PC-3 (cell line): ENCODE measurements around the gene BEND7. TPM values are rescaled to one million over a fixed set of nuclear protein-coding genes. Genes with fewer than 3 reads are reported as not detected.
"Not testable (repeated sequence)": the region's sequence is repeated elsewhere in the genome, so short reads cannot be mapped to it uniquely, and the experiment has no call there.

ENCODE experiments used
- ATAC-seq: fragments of 200-7000 bp; cut with Tn5 transposase; 2 replicates; pipeline ENCODE4 v1.9.1; 2020; ENCODE audit warnings: mild to moderate bottlenecking, moderate library complexity
- BruUV-seq: library from RNA; stranded (reverse); fragments of 400-500 nt; replicated peaks from 2 replicates; lab custom pipeline; 2021; lab: Mats Ljungman, UMichigan
- CTCF ChIA-PET: fragments of 300-600 bp; sonication (Branson Sonifier 250); formaldehyde crosslinking; loops from one replicate; lab custom pipeline; 2022; ENCODE audit warnings: antibody characterized with exemption; lab: Charles Lee
- POLR2A ChIA-PET: fragments of 300-600 bp; sonication (Branson Sonifier 250); formaldehyde crosslinking; loops from one replicate; lab custom pipeline; 2022; ENCODE audit warnings: antibody characterized with exemption; ENCODE audit not compliant: unreplicated experiment; lab: Charles Lee
- DNase-seq: peaks from one replicate; pipeline ENCODE4 v3.0.0-alpha.2; 2015
- H2AFZ ChIP-seq: fragments of 300-600 bp; sonication (generic); 2 replicates; pipeline ENCODE4 v1.6.0; 2016; ENCODE audit warnings: antibody characterized with exemption, low read length
- H3F3A ChIP-seq: fragments of 300-600 bp; sonication (generic); one replicate; pipeline ENCODE4 v1.6.0; 2017; ENCODE audit warnings: antibody characterized with exemption, low read length, control low read depth, mild to moderate bottlenecking; ENCODE audit not compliant: unreplicated experiment
- H3K27ac ChIP-seq: fragments of 300-600 bp; sonication (generic); 2 replicates; pipeline ENCODE4 v1.5.1; 2016; ENCODE audit warnings: mild to moderate bottlenecking, low read length
- H3K27me3 ChIP-seq: fragments of 300-600 bp; sonication (generic); 2 replicates; pipeline ENCODE4 v1.6.1; 2016; ENCODE audit warnings: low read length, mixed read lengths
- H3K36me3 ChIP-seq: fragments of 300-600 bp; sonication (generic); 2 replicates; pipeline ENCODE4 v1.6.1; 2016; ENCODE audit warnings: low read depth, mixed run types, low read length, mixed read lengths
- H3K4me1 ChIP-seq: fragments of 300-600 bp; sonication (generic); 2 replicates; pipeline ENCODE4 v1.5.1; 2016; ENCODE audit warnings: low read length; ENCODE audit not compliant: insufficient read depth
- H3K4me2 ChIP-seq: fragments of 300-600 bp; sonication (generic); 2 replicates; pipeline ENCODE4 v1.6.0; 2016; ENCODE audit warnings: low read length
- H3K4me3 ChIP-seq: fragments of 300-600 bp; sonication (generic); 2 replicates; pipeline ENCODE4 v1.5.1; 2016; ENCODE audit warnings: mild to moderate bottlenecking, low read length, mixed read lengths
- H3K79me2 ChIP-seq: fragments of 300-600 bp; sonication (generic); 2 replicates; pipeline ENCODE4 v1.6.1; 2017; ENCODE audit warnings: low read length, mixed read lengths
- H3K9ac ChIP-seq: fragments of 300-600 bp; sonication (generic); 2 replicates; pipeline ENCODE4 v1.6.0; 2016; ENCODE audit warnings: mild to moderate bottlenecking, low read length
- H3K9me2 ChIP-seq: fragments of 300-600 bp; sonication (generic); replicated peaks from 2 replicates; pipeline ENCODE4 v1.6.1; 2016; ENCODE audit warnings: mixed run types, low read length, mixed read lengths
- H3K9me3 ChIP-seq: fragments of 300-600 bp; sonication (generic); 2 replicates; pipeline ENCODE4 v1.6.1; 2016; ENCODE audit warnings: low read length, mixed read lengths
- H4K20me1 ChIP-seq: fragments of 300-600 bp; sonication (generic); 2 replicates; pipeline ENCODE4 v1.6.1; 2016; ENCODE audit warnings: low read length, mixed read lengths
- EZH2 ChIP-seq: fragments of 300-600 bp; sonication (generic); IDR thresholded peaks from one replicate; pipeline ENCODE4 v1.6.1; 2017; ENCODE audit warnings: antibody characterized with exemption, mild to moderate bottlenecking, low read length; ENCODE audit not compliant: unreplicated experiment
- EZH2phosphoT487 ChIP-seq: fragments of 300-600 bp; sonication (generic); IDR thresholded peaks from 2 replicates; pipeline ENCODE4 v1.6.1; 2018; ENCODE audit warnings: mild to moderate bottlenecking, antibody characterized with exemption, low read length, borderline replicate concordance
- intact Hi-C: fragments of 100-400 bp; cut with micrococcal nuclease; formaldehyde crosslinking; loops from 2 replicates; pipeline ENCODE4 v1.9.0; 2023
- total RNA-seq: library from RNA; depleted of rRNA; stranded (reverse); fragments of >200 nt; gene quantifications from 2 replicates; pipeline ENCODE4 v1.2.3, GENCODE V29; 2014
- TF ChIP-seq, protein P1 (sequence below): fragments of 300-600 bp; sonication (generic); conservative IDR thresholded peaks from 2 replicates; pipeline ENCODE4 v1.5.1; 2017; ENCODE audit warnings: antibody characterized with exemption, low read depth, mild to moderate bottlenecking, low read length

The BEND7 gene
- total RNA-seq, 1 experiment from 2014 or later = 2.6 TPM

DNA sequence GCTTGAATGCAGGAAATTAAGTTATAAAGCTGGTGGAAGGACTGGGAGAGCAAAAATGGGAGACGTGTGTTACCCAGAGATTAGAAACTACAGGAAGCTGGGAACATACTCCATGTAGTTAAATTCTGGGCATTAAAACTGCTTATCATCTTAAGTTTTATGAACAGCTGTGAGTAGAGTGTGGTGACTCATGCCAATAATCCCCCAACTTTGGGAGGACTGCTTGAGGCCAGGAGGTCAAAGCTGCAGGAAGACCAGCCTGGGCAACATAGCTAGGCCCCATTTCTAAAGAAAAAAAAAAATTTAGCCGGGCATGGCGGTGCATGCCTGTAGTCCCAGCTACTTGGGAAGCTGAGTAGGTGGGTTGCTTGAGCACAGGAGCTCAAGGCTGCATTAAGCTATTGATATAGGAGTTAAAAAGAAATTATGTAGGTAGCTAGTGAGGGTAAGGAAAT is 124.5 kb downstream of the BEND7 start:
- Histone ChIP-seq H3K27me3 (no peaks in the 10 kb centered on the region), H3K36me3 (no peaks in the 10 kb centered on the region), H3K9ac (no peak overlapping the region), H3F3A (no peaks in the 10 kb centered on the region), H3K9me2 (no peaks in the 10 kb centered on the region), H4K20me1 (no peaks in the 10 kb centered on the region), H2AFZ (no peak overlapping the region), H3K27ac (no peak overlapping the region), H3K79me2 (no peaks in the 10 kb centered on the region), H3K9me3 (no peaks in the 10 kb centered on the region), H3K4me3 (no peak overlapping the region), H3K4me2 (no peak overlapping the region), H3K4me1 (no peaks in the 10 kb centered on the region)
- ChIA-PET CTCF (no interaction called here), POLR2A (no interaction called here)
- ATAC-seq = no peak
- no TSS peak for BruUV-seq
- no peak for TF ChIP-seq EZH2phosphoT487
- TF ChIP-seq EZH2 = no peak
- TF ChIP-seq, protein P1, sequence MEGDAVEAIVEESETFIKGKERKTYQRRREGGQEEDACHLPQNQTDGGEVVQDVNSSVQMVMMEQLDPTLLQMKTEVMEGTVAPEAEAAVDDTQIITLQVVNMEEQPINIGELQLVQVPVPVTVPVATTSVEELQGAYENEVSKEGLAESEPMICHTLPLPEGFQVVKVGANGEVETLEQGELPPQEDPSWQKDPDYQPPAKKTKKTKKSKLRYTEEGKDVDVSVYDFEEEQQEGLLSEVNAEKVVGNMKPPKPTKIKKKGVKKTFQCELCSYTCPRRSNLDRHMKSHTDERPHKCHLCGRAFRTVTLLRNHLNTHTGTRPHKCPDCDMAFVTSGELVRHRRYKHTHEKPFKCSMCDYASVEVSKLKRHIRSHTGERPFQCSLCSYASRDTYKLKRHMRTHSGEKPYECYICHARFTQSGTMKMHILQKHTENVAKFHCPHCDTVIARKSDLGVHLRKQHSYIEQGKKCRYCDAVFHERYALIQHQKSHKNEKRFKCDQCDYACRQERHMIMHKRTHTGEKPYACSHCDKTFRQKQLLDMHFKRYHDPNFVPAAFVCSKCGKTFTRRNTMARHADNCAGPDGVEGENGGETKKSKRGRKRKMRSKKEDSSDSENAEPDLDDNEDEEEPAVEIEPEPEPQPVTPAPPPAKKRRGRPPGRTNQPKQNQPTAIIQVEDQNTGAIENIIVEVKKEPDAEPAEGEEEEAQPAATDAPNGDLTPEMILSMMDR = no peak
- DNase-seq = no peak
- intact Hi-C loops = no loop called here

DNA sequence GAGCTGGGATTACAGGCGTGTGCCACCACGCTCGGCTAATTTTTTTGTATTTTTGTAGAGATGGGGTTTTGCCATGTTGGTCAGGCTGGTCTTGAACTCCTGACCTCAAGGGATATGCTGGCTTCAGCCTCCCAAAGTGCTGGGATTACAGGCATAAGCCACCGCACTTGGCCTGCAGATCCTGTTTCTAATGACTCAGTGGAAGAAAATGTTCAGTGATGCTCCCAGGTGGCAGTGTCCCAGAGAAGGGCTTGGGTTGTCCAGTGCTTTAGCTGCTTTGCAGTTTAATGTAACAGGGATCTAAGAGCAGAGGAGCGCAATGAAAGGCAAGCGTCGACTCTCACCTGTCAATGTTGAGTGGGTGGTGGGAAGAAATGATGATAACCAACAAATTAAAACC is 125.4 kb downstream of the BEND7 start:
- H3K4me3 ChIP-seq, H3K4me2 ChIP-seq, H3K36me3 ChIP-seq, H3F3A ChIP-seq, H3K27ac ChIP-seq, H3K27me3 ChIP-seq, H3K9me2 ChIP-seq, POLR2A ChIA-PET, H3K4me1 ChIP-seq, H4K20me1 ChIP-seq, H3K9ac ChIP-seq, H2AFZ ChIP-seq, H3K79me2 ChIP-seq, BruUV-seq, H3K9me3 ChIP-seq, intact Hi-C loops, ATAC-seq: not testable (repeated sequence)
- peak; percentile 16 for DNase-seq
- CTCF ChIA-PET = interaction anchor here (0.6 kb wide), 1 partner anchor 124 kb away, joined by 3 read pairs; no protein-coding TSS in a partner anchor

DNA sequence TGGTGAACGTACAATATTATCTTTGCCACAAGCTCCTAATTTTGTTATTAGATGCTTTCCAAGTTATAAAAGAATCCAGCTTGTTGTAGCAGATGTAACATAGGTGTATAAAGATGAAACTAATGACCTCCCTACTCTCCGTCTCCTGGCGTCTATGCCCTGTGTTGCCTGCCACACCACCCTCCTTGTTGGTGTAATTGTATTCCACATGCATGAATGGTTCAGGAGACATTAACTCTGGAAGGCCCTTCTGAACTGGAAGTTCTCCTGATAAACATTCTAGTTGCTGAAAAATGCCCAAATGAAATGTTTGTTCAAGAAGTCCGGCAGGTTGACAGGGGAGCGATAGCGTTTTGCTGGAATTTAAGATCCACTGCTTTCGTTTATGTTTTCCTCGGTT is 126.8 kb downstream of the BEND7 start:
- no peak for ATAC-seq
- TF ChIP-seq, protein P1 = no peak
- TF ChIP-seq EZH2phosphoT487 (no peak), EZH2 (no peak)
- no peaks in the 10 kb centered on the region for H3K4me1 ChIP-seq
- intact Hi-C loops = no loop called here
- H3K9ac ChIP-seq = no peak overlapping the region
- no peak overlapping the region for H3K27ac ChIP-seq
- CTCF ChIA-PET = no interaction called here
- no peaks in the 10 kb centered on the region for H4K20me1 ChIP-seq
- no peak overlapping the region for H2AFZ ChIP-seq
- no peaks in the 10 kb centered on the region for H3K79me2 ChIP-seq
- no TSS peak for BruUV-seq
- DNase-seq = no peak
- H3K36me3 ChIP-seq = no peaks in the 10 kb centered on the region
- H3K4me3 ChIP-seq = no peak overlapping the region
- H3F3A ChIP-seq = no peaks in the 10 kb centered on the region
- H3K27me3 ChIP-seq = no peaks in the 10 kb centered on the region
- no peak overlapping the region for H3K4me2 ChIP-seq
- POLR2A ChIA-PET = no interaction called here
- H3K9me3 ChIP-seq = no peaks in the 10 kb centered on the region
- H3K9me2 ChIP-seq = no peaks in the 10 kb centered on the region
